NCI-H748 treated with DMSO at 0.1 percent for 48 hours (cell line): ENCODE results near the gene COL18A1.
"Not testable (repeated sequence)": the region's sequence is repeated elsewhere in the genome, so short reads cannot be mapped to it uniquely, and the experiment has no call there.

Source experiments
- DNase-seq: peaks from one replicate; lab custom pipeline; 2025; lab: John Stamatoyannopoulos, UW

Gene COL18A1

DNA sequence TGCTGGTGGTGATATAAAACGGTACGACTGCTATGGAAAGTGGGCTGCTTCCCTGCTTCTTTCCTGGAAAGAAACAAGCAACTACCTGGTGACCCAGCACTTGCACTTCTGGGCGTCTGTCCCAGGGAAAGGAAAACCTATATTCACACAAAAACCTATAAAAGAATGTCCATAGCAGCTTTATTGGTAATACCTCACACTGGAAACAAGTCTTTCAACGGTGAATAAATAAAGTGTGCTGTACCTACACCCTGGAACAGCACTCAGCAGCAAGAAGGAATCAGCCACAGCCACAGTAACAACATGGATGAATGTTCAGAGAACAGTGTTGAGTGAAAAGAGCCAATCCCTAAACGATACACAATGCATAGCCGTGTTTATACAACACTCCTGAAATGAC, 117.4 kb downstream of the COL18A1 start:
- no peak for DNase-seq

DNA sequence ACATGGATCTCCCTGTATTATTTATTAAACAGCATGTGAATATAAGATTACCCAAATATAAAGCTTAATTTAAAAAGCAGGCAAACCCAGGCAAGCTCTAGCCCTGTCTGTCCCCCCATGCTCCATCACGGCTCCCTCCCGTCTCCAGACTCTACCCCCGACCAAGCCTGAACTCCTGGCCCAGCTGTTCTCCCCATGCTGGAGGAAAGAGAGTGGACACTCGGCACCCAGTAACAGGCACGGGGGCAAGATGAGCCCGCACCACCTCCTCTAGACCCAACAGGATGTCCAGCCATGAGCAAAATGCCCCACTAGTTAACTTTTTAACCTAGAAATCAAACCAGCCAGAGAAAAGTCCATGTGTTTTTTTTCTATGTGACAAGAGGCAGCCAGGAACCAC, 118.0 kb downstream of the COL18A1 start:
- no peak for DNase-seq

DNA sequence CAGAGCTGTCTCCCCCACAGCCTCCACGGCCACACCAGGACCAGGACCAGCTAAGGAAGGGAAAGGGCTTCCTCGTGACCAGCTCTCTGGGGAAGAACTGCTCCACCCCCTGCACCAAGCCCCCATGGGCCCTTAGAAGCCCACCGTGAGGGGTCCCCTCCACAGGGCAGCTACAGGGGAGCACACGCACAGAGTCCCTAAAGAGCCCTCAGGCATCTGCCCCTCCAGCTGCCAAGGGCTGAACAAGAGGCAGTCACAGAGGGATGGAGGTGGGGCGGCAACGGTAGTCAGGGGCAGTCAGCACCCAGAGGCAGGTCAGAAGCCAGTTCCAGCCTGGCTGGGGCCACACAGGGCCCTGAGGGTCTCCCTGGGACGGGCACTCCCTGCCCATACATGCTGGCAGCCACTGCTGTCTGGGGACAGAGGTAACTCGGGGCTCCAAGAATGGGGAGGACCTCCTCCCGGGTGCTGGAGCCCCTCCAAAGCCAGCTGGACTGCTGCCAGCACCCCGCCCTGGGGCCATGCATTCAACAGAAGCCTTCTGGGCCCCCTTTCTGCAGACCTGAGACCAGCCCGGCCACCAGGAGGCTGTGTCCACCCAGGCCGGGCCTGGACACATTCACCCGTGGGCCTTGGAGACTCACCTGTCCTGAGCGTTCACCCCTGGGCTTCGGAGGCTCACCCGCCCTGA, 118.6 kb downstream of the COL18A1 start:
- no peak for DNase-seq

DNA sequence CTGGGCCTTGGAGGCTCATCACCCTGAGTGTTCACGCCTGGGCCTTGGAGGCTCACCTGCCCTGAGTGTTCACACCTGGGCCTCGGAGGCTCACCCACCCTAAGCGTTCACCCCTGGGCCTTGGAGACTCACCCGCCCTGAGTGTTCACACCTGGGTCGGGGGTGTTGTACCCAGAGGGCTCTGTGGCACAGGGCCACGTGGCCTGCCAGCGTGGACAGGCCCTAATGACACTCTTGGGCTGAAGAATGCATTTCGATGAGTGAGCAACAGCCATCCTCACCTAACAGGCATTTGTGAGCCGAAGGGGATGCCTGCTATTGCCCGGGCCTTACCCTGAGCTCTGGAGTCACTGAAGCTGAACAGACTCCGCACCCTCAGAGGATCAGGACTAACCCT, 119.8 kb downstream of the COL18A1 start:
- no peak for DNase-seq

DNA sequence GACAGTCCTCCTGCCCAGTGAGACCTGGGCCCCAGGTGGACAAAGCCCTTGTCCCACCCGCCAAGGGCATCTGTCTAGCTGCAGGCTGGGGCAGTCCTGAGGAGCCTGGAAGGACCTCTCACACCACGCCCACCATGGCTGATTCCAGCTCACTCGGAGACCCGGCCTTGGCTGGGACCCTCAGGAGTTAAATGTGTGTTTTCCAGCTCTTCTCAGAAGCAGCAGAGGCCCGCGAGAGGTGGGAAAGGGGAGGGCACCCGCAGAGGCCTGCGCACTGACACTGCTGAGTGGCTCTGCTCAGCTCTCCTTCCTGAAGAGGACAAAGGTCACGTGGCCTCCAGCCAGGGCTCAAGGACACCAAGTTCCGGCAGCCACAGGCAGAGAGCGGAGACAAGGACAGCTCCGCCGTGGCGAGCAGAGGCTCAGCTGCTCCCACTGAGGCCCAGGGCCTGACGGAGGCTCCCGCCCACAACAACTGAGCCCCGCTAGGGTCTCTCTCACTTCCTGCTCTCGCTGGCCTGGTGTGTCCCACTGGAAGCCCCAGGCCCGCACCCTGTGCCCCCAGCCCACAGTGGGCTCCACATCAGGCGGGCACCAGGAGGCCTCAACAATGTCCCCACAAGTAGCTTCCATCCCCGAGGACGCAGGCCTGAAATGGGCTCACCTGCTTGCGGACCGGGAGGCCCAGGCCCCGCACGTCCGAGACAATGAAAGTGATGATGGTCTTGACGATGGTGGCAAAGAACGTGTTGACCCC, 120.4 kb downstream of the COL18A1 start:
- no peak for DNase-seq

DNA sequence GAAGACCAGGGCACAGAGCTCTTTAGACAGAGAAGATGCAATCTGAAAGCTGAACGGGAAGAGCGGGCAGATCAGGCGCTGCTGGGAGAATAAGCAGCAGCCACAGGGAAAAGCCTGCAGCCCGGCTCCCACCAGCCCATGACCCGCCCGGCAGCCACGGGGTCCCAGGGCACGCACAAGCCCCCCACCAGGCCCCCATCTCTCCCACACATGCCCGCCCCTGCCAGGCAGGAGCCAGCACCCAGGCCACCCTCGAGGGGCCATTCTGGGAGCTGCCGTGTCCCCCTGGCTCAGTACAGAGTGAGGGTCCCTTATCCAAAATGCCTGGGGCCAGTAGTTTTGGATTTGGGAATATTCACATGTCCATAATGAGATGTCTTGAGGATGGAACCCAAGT, 120.9 kb downstream of the COL18A1 start:
- no peak for DNase-seq

DNA sequence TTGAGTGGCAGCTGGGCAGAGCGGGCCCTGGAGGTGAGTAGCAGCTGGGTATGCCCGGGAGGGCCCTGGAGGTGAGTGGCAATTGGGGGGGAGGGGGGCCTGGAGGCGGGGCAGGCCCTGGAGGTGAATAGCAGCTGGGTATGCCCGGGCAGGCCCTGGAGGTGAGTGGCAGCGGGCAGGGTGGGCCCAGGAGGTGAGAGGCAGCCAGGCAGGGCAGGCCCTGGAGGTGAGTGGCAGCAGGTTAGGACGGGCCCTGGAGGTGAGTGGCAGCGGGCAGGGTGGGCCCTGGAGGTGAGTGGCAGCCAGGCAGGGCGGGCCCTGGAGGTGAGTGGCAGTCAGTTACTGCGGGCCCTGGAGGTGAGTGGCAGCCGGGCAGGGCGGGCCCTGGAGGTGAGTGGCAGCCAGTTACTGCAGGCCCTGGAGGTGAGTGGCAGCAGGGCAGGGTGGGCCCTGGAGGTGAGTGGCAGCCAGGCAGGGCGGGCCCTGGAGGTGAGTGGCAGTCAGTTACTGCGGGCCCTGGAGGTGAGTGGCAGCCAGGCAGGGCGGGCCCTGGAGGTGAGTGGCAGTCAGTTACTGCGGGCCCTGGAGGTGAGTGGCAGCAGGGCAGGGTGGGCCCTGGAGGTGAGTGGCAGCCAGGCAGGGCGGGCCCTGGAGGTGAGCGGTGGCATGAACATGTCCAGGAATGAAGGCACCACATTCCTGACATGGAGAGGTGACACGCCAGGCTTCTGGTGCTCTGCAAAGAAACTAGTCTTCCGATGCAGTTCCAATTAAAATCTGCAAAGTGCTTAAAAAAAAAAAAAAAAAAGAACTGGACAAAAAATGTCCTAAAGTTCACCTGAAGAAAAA, 122.4 kb downstream of the COL18A1 start:
- not testable (repeated sequence) for DNase-seq

DNA sequence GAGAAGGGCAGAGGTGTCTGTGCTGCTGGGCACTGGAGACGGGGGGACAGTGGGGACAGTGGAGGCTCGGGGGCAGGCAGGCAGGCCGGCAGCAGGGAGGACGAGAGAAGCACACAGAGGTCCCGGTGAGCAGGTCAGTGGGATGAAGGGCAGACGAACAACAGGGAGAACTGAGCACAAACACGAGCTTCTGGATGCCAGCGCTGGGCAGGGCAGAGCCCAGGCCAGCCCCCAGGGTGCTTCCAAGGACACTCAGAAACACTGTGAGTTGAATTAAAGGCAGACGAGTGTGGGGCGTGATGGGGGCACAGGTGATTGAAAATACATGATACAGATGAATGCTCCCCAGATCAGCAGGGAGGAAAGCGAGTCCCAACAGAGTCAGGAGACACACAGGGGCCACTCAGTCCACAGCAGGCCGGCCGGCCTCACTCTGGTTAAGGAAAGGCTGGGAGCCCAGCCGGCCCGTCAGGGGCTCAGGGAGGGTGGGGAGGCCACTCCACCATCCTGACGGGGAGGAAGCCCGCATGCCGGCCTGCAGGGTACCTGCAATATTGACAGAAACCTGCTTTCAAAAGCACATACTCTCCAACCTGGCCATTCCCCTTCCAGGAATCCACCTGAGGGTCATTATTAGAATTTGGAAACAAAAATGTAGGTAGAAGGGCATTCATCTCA, 123.2 kb downstream of the COL18A1 start:
- no peak for DNase-seq

DNA sequence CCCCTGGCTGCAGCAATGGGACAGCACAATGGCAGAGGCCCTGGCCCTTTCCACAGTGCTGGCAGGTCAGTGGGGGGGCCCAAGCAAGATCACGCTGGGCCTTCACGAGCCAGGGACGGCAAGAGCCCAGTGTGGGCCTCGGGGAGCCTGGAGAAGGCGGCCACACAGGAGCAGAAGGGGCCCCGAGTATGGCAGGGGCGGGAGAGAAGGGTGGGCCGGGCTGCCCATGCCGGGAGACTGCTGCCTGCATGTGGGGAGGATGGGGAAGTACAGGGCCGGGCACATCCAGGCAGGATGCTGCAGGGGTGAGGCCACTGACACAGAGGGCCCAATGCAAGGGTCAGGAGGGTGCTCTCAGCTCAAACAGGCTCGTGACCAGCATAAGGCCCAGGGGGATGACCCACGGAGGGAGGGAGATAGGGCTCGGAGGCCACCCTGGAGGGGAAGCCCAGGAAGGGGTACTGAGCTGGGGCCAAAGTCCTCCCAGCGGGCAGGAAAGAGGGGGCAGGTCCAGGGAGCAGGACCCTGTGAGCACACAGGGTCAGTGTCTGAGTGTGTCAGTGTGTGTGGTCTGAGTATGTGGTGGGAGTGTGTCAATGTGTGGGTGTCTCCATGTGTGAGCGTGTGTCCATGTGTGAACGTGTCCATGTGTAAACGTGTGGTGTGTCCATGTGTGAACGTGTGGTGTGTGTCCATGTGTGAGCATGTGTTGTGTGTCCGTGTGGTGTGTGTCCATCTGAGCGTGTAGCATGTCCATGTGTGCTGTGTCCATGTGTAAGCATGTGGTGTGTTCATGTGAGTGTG, 124.2 kb downstream of the COL18A1 start:
- no peak for DNase-seq

DNA sequence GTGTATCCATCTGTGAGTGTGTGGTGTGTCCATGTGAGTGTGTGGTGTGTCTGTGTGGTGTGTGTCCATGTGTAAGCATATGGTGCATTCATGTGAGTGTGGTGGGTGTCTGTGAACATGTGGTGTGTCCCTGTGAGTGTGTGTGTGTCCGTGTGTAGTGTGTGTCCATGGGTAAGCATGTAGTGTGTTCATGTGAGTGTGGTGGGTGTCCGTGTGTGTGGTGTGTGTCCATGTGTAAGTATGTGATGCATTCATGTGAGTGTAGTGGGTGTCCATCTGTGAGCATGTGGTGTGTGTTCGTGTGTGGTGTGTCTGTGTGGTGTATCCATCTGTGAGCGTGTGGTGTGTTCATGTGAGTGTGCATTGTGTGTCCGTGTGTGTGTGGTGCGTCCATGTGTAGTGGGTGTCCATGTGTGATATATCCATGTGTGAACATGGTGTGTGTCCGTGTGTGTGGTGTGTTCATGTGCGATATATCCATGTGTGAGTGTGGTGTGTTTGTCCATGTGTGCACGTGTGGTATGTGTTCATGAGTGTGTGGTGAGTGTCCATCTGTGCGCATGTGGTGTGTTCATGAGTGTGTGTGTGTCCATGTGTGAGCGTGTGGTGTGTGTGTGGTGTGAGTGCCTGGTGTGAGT, 124.9 kb downstream of the COL18A1 start:
- DNase-seq = no peak

DNA sequence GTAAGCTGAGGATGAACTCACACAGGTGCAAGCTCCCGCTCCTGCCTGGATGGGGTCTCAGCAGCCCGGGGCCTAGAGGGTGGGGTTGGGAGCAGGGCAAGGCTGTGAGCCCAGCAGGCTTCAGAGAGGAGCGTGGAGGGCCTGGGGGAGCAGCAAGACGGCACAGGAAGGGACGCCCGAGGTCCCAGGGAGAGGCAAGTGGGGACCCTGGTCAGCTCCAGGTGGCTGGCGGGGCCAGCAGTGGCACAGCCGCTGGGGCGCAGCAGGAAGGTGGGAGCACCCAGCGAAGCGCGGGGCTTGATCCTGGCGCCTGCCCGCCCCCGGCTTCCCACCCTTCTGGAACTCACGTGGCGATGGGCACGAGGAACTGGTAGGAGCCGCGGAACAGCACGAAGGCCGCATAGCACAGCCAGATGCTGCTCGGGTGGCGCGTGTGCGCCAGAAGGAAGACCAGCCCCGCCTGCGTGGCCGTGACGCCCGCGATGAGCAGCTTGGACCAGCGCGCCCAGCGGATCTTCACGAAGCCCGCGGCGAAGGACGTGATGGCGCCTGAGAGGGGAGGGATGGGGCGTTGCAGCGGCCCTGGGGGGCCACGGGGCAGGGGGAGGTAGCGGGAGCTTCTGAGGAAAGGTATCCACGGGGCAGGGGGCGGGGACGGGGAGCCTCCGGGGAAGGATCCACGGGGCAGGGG, 125.6 kb downstream of the COL18A1 start:
- no peak for DNase-seq

DNA sequence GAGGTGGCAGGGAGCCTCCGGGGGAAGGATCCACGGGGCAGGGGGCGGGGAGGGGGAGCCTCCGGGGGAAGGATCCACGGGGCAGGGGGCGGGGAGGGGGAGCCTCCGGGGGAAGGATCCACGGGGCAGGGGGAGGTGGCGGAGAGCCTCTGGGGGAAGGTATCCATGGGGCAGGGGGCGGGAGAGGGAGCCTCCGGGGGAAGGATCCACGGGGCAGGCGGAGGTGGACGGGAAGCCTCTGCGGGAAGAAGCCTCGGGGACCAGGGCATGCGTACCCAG, 126.1 kb downstream of the COL18A1 start:
- not testable (repeated sequence) for DNase-seq

DNA sequence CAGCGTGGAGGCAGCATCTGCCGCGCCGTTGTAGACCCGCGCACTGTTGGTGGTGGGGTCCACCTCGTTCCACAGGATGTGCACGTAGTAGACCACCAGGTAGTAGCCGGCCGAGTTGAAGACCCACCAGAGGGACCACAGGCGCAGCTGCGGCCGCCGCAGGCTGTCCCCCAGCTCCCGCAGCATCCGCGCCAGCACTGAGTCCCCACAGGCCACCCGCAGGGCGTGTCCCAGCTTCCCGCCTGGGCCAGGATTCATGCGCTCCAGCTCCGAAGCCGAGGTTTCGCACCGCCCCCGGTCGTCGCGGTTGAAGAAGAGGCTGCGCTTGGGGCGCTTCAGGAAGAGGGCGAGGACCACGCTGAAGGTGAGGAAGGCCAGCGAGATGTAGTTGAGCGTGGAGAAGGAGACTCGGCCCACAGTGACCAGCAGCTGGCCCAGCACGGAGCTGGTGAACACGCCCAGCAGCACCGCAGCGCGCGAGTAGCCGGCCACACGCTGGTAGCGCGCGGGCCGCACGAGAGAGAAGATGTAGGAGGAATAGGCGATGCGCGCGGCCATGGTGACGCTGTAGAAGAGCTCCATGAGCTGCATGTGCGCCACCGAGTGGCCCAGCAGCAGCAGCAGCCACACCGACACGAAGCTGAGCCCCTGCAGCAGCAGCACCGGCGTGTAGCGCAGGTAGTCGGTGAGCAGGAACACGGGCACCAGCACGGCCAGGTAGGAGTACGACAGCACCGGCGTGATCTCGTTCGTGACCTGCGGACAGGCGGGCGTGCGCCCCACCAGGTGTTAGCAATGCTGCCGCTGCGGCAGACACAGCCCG, 126.6 kb downstream of the COL18A1 start:
- no peak for DNase-seq

DNA sequence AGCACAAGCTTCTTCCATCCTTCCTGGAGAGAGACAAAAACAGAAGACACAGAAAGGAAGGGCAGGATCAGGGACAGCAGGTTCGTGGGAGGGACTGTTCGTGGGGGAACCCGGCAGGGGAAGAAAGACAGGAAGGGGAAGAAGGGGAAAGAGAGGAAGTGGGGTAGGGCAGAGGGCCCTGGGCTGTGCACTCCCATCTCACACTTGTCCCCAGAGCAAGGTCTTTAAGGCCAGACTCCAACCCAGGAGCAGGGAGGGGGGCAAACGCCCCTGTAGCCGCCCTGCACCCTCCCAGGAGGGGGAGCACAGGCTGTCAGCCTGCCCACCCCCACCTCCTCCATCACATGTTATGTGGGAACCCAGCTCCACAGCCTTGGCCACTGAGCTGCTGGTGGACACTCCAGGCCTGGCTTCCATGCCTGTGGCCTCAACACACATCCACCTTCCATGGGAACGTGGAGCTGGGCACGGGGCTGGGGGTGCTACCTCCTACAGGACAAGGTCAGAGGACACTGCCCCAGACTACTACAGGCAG, 127.9 kb downstream of the COL18A1 start:
- no peak for DNase-seq

DNA sequence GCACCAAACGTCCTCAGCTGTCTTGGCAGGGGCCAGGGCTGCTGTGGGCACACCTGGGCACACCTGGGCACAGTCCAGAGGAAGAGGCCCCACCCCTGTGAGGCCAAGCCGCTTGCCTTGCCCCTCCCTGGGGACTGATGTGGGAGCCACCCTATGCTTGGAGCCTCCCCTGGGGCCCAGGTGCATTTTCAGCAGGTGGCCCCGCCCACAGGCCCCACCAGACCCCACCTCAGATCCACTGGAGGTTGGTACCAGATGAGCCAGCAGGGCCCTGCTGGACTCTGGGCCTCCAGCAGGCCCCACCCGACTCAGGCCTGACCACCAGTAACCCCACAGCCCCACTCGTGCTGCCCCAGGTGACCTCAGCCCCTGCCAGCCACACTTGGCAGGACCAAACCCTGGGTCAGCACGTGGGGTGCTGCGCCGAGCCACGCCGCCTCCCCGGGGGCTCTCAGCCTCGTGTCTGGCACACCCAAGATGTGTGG, 128.4 kb downstream of the COL18A1 start:
- no peak for DNase-seq

DNA sequence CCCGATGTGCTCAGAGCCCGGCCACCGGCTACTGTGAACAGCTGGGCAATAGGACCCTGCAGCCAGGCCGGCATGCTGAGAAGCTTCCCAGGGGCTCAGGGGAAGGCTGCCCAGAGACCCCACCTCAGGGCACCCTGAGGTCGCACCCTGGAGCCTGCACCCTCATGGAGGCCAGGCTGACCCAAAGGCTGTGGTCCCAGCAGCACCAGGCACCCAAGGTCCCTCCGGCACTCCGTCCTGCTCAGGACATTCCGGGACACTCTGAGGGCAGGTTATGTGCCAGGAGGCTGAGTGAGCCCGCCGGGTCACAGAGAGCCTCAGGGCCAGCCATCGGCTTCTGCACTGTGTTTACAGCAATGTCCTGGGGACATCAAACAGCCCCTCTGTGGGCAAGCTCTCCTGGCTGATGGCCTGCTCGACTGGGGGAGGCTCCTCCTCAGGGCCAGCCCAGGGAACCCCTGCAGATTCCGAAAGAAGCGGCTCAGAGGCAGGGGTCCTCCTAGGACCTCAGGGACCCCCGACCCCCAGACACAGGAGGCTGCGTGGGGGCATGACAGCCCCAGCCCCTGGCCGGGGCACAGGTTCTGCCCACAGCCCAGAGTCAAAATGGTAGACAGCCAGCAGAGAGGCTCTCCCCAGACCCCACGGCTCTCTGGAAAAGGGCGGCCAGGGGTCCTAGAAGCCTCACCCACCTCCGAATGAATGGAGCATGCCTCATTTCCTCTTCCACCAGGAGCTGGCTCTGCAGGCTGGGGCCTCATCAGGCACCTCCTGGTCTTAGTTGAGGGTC, 129.1 kb downstream of the COL18A1 start:
- DNase-seq = no peak

DNA sequence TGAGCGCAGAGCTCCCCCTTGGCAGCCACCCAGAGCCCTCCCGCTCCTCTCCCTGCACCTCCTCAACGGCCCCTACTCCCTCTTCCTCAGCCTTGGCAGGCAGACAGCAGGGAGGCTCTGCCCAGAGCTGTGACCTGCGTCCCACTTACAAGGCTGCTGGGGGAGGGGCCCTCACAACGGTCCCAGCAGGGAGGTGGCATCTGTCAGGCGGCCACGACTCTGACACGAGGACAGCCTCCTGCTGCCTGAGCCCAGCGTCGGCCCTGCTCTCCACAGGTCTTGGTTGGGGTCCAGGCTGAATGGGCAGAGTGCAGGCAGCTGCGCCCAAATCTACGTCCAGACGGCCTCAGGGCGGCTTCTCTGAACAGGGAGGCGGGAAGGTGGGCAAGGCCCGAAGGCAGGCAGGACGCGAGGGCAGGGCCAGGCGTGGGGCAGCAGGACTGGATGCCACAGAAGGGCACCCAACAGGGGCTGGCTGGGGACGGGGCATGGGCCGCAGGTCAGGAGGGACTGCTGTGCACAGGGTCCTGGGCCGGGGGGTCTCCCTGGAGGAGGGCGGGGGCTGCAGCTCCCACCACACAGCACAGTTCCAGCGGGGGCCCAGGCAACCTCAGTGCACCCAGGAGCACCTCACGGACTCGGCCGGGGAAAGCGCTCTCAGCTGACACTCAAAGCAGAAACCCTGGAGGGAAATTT, 129.8 kb downstream of the COL18A1 start:
- DNase-seq = no peak
